WI38 (cell line): Measurements from ENCODE around the gene RANBP3.
"Not testable (repeated sequence)": the region's sequence is repeated elsewhere in the genome, so short reads cannot be mapped to it uniquely, and the experiment has no call there.

ENCODE experiments used
- H3K4me3 ChIP-seq: 2 replicates; pipeline ENCODE4 v1.5.1; 2011; ENCODE audit warnings: low read depth, mild to moderate bottlenecking, control low read depth, low read length
- CTCF ChIP-seq: IDR thresholded peaks from 2 replicates; pipeline ENCODE4 v1.5.1; 2012; ENCODE audit warnings: low read depth, mild to moderate bottlenecking, control low read depth, low read length

Gene RANBP3

GRCh38 chr19:5880604-5881078, 97.3 kb downstream of the RANBP3 start:
- no peak overlapping the region for H3K4me3 ChIP-seq
- no peak for TF ChIP-seq CTCF

- no peak for TF ChIP-seq CTCF
Observed at GRCh38 chr19:5880196-5880595, 97.7 kb downstream of the RANBP3 start.

GRCh38 chr19:5877882-5878281, 100.1 kb downstream of the RANBP3 start:
- no peak overlapping the region for H3K4me3 ChIP-seq
- no peak for TF ChIP-seq CTCF

More at GRCh38 chr19:5880196-5880595, 97.7 kb downstream of the RANBP3 start:
- no peak overlapping the region for H3K4me3 ChIP-seq

GRCh38 chr19:5877427-5877826, 100.5 kb downstream of the RANBP3 start:
- no peak overlapping the region for H3K4me3 ChIP-seq
- no peak for TF ChIP-seq CTCF

- H3K4me3 ChIP-seq = not testable (repeated sequence)
Observed at GRCh38 chr19:5874496-5874895, 103.4 kb downstream of the RANBP3 start.

- TF ChIP-seq CTCF = no peak
- H3K4me3 ChIP-seq = no peak overlapping the region
Observed at GRCh38 chr19:5873617-5874199, 104.2 kb downstream of the RANBP3 start.

- no peak overlapping the region for H3K4me3 ChIP-seq
- TF ChIP-seq CTCF = no peak
Observed at GRCh38 chr19:5870986-5871394, 107.0 kb downstream of the RANBP3 start.
